Sigmoid colon (tissue), 7 donors: ENCODE data around the gene REM2. TPM values are rescaled to one million over a fixed set of nuclear protein-coding genes. Genes with fewer than 3 reads are reported as not detected.

Experiments
- DNase-seq: peaks from one replicate; pipeline ENCODE4 v3.0.0-alpha.2; 2019
- H3K27ac ChIP-seq, 4 donors: fragments of 200-600 bp; sonication (generic); one replicate each; pipeline ENCODE4 v1.5.1; 2016 to 2019; ENCODE audit warnings: mild to moderate bottlenecking in 1 of 4
- H3K27me3 ChIP-seq, 3 donors: fragments of 200-600 bp; sonication (generic); one replicate each; pipeline ENCODE4 v1.5.1; 2019; ENCODE audit warnings: mild to moderate bottlenecking in 1 of 3
- H3K36me3 ChIP-seq, 4 donors: fragments of 200-600 bp; sonication (generic); one replicate each; pipeline ENCODE4 v1.5.1; 2016 to 2019
- H3K4me1 ChIP-seq, 4 donors: fragments of 200-600 bp; sonication (generic); one replicate each; pipeline ENCODE4 v1.5.1; 2017 to 2019
- H3K4me3 ChIP-seq, 4 donors: fragments of 200-600 bp; sonication (generic); one replicate each; pipeline ENCODE4 v1.5.1; 2017 to 2019; ENCODE audit warnings: mild to moderate bottlenecking in 2 of 4, moderate library complexity in 1 of 4
- H3K9me3 ChIP-seq, 4 donors: fragments of 200-600 bp in 3 of 4; sonication (generic) in 3 of 4; one replicate each; pipeline versions ENCODE4 v1.5.1 to v1.6.1; 2013 to 2019
- EP300 ChIP-seq, 4 donors: sonication (generic); formaldehyde crosslinking; IDR thresholded peaks; one replicate each; pipeline ENCODE4 v1.6.1; 2017; ENCODE audit warnings: antibody characterized with exemption in 4 of 4
- POLR2A ChIP-seq, 2 donors: fragments of 450-650 bp; IDR thresholded peaks; one replicate each; pipeline ENCODE4 v1.6.1; 2016; ENCODE audit warnings: antibody characterized with exemption in 2 of 2, mild to moderate bottlenecking in 2 of 2, moderate library complexity in 2 of 2
- POLR2AphosphoS5 ChIP-seq, 4 donors: sonication (generic); formaldehyde crosslinking; IDR thresholded peaks; one replicate each; pipeline ENCODE4 v1.6.1; 2017; ENCODE audit warnings: antibody characterized with exemption in 4 of 4
- WGBS, 2 donors: extraction: QIAGEN DNeasy Blood & Tissue Kit; methylation state at CpG; one replicate each; pipeline ENCODE4 v1.1.7; 2013; 5-methylcytosine and 5-hydroxymethylcytosine counted together
- intact Hi-C: fragments of 100-400 bp; cut with DNase I; formaldehyde crosslinking; loops from one replicate; pipeline ENCODE4 v1.15.1; 2023
- polyA plus RNA-seq, 3 donors: library from polyadenylated mRNA; stranded (reverse); fragments of 200-250 nt; gene quantifications; one replicate each; pipeline ENCODE4 v1.2.3, GENCODE V29; 2013
- total RNA-seq, 4 donors: library from RNA; depleted of rRNA; stranded (reverse); fragments of >200 nt; gene quantifications; one replicate each; pipeline ENCODE4 v1.1.0, GENCODE V29; 2016
- TF ChIP-seq, protein P1 (sequence below), 4 experiments: fragments of 450-650 bp in 3 of 4; fragments of 200-600 bp in 1 of 4; IDR thresholded peaks; one replicate each; pipeline ENCODE4 v1.5.1; 2016 to 2019; ENCODE audit warnings: antibody characterized with exemption in 4 of 4, mild to moderate bottlenecking in 3 of 4, moderate library complexity in 2 of 4
- donor health status: healthy with polysubstance abuse.
- donor health status: Bipolar disorder and iron deficiency.
- donor health status: healthy.

REM2 gene
- total and polyA plus RNA-seq, 7 donors: 0.60 to 1.4 (median 0.81) TPM; not detected in 2

GRCh38 chr14:22901799-22902198 lies 18.8 kb downstream of the REM2 start:
- H3K27ac ChIP-seq: no peak overlapping the region
- H3K4me1 ChIP-seq: peaks cover 0 to 29% (median 22%) of the 10 kb centered on the region in 4 donors
- no peaks in the 10 kb centered on the region for H3K9me3 ChIP-seq
- DNase-seq: no peak
- TF ChIP-seq POLR2A (IDR thresholded peaks at IDR 0.05): no peak
- TF ChIP-seq, protein P1, sequence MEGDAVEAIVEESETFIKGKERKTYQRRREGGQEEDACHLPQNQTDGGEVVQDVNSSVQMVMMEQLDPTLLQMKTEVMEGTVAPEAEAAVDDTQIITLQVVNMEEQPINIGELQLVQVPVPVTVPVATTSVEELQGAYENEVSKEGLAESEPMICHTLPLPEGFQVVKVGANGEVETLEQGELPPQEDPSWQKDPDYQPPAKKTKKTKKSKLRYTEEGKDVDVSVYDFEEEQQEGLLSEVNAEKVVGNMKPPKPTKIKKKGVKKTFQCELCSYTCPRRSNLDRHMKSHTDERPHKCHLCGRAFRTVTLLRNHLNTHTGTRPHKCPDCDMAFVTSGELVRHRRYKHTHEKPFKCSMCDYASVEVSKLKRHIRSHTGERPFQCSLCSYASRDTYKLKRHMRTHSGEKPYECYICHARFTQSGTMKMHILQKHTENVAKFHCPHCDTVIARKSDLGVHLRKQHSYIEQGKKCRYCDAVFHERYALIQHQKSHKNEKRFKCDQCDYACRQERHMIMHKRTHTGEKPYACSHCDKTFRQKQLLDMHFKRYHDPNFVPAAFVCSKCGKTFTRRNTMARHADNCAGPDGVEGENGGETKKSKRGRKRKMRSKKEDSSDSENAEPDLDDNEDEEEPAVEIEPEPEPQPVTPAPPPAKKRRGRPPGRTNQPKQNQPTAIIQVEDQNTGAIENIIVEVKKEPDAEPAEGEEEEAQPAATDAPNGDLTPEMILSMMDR (IDR thresholded peaks at IDR 0.05): no peak
- TF ChIP-seq EP300 (IDR thresholded peaks at IDR 0.05): no peak
- no peak for TF ChIP-seq POLR2AphosphoS5 (IDR thresholded peaks at IDR 0.05)
- intact Hi-C loops: no loop called here
- H3K36me3 ChIP-seq: peaks cover 56 to 65% (median 58%) of the 10 kb centered on the region in 4 donors
- no peak overlapping the region for H3K4me3 ChIP-seq
- 94 to 98% methylated on average over 7 of the region's 7 CpGs for whole genome bisulfite sequencing, 2 donors
- H3K27me3 ChIP-seq: no peaks in the 10 kb centered on the region

DNA sequence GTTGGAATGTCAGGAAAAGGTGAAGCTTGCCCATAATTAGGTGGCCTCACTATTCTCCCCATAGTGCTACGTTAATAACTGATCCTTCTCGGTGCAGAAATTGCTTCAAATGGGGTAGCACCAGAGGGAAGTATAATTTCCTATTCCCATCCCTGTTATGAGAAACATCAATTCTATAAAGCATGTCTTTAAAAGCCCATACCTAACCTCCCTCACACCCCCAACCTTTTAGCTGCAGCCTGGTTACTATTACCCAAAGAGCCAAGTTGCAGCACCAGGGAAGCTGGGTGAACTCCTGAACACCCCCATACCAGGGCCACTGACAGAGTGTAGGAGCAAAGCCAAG lies 20.7 kb downstream of the REM2 start:
- Histone ChIP-seq H3K9me3 (no peaks in the 10 kb centered on the region), H3K4me1 (peaks cover 0 to 16% (median 12%) of the 10 kb centered on the region in 4 donors), H3K36me3 (peaks cover 65 to 84% (median 75%) of the 10 kb centered on the region in 4 donors), H3K4me3 (no peak overlapping the region), H3K27me3 (no peaks in the 10 kb centered on the region), H3K27ac (no peak overlapping the region)
- WGBS, 2 donors: 90 to 95% methylated on average over 2 of the region's 2 CpGs
- TF ChIP-seq POLR2AphosphoS5 (IDR thresholded peaks at IDR 0.05): no peak
- TF ChIP-seq, protein P1 (IDR thresholded peaks at IDR 0.05): no peak
- TF ChIP-seq POLR2A (IDR thresholded peaks at IDR 0.05): no peak
- no peak for TF ChIP-seq EP300 (IDR thresholded peaks at IDR 0.05)
- intact Hi-C loops: no loop called here
- DNase-seq: no peak

- intact Hi-C loops: no loop called here
- Histone ChIP-seq H3K27ac (no peak overlapping the region), H3K27me3 (no peaks in the 10 kb centered on the region), H3K4me1 (no peaks in the 10 kb centered on the region), H3K9me3 (no peaks in the 10 kb centered on the region), H3K4me3 (no peak overlapping the region), H3K36me3 (peaks cover 70 to 97% (median 84%) of the 10 kb centered on the region in 4 donors)
- TF ChIP-seq, protein P1 (IDR thresholded peaks at IDR 0.05): no peak
- no peak for TF ChIP-seq POLR2A (IDR thresholded peaks at IDR 0.05)
- TF ChIP-seq EP300 (IDR thresholded peaks at IDR 0.05): no peak
- TF ChIP-seq POLR2AphosphoS5 (IDR thresholded peaks at IDR 0.05): no peak
- WGBS, 2 donors: 93 to 96% methylated on average over 4 of the region's 4 CpGs
- DNase-seq: no peak
Measured at GRCh38 chr14:22905627-22906026, 22.6 kb downstream of the REM2 start.

DNA sequence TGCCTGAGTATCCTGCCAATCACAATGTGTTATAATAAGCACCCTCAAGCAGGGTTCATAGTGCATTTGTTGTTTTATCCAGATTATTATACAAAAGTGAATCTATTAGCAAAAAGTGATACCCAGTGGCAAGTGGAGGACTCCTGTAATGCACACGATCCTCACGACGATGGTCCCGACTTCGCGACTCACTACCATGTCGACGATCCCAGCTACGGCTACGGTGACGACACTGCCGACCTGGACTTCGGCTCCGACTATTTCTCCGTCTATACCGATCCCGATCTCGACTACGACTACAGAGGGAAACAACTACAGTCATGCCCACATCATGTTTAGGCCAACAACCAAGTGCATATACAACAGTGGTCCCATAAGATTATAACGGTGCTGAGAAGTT lies 23.1 kb downstream of the REM2 start:
- DNase-seq: no peak

More for the DNA sequence above, 23.1 kb downstream of the REM2 start:
- intact Hi-C loops: no loop called here
- no peaks in the 10 kb centered on the region for H3K9me3 ChIP-seq
- H3K36me3 ChIP-seq: peaks cover 67 to 97% (median 80%) of the 10 kb centered on the region in 4 donors
- no peaks in the 10 kb centered on the region for H3K27me3 ChIP-seq
- no peak overlapping the region for H3K4me3 ChIP-seq
- no peak overlapping the region for H3K27ac ChIP-seq
- TF ChIP-seq, protein P1 (IDR thresholded peaks at IDR 0.05): no peak
- TF ChIP-seq POLR2AphosphoS5 (IDR thresholded peaks at IDR 0.05): no peak
- no peak for TF ChIP-seq EP300 (IDR thresholded peaks at IDR 0.05)
- no peak for TF ChIP-seq POLR2A (IDR thresholded peaks at IDR 0.05)
- 97% methylated on average over 20 of the region's 20 CpGs for WGBS, 2 donors
- H3K4me1 ChIP-seq: no peaks in the 10 kb centered on the region
